GM23338 (cell line): ENCODE measurements around the gene ZNF322. TPM values are rescaled to one million over a fixed set of nuclear protein-coding genes. Genes with fewer than 3 reads are reported as not detected.

Experiments
- ATAC-seq: fragments of 200-7000 bp; cut with Tn5 transposase; 3 replicates; pipeline ENCODE4 v1.9.1; 2020
- DNase-seq: peaks from one replicate; pipeline ENCODE4 v3.0.0-alpha.2; 2015; ENCODE audit warnings: low spot score
- H2AFZ ChIP-seq: fragments of 200-600 bp; sonication (generic); 2 replicates; pipeline ENCODE4 v1.8.0; 2016; ENCODE audit warnings: antibody characterized with exemption, mild to moderate bottlenecking, moderate library complexity
- H3F3A ChIP-seq: fragments of 200-600 bp; sonication (generic); replicated peaks from 2 replicates; pipeline ENCODE4 v1.8.0; 2017; ENCODE audit warnings: antibody characterized with exemption, mixed run types, low read depth
- H3K27ac ChIP-seq: fragments of 200-600 bp; sonication (generic); 2 replicates; pipeline ENCODE4 v1.6.1; 2016; ENCODE audit warnings: low read depth
- H3K27me3 ChIP-seq: fragments of 200-600 bp; sonication (generic); 2 replicates; pipeline ENCODE4 v1.8.0; 2016; ENCODE audit warnings: mild to moderate bottlenecking, mixed run types, moderate library complexity; ENCODE audit not compliant: insufficient read depth
- H3K36me3 ChIP-seq: fragments of 200-600 bp; sonication (generic); 2 replicates; pipeline ENCODE4 v1.8.0; 2016; ENCODE audit warnings: mild to moderate bottlenecking; ENCODE audit not compliant: insufficient read depth
- H3K4me1 ChIP-seq: fragments of 200-600 bp; sonication (generic); 2 replicates; pipeline ENCODE4 v1.8.0; 2016; ENCODE audit warnings: mild to moderate bottlenecking, moderate library complexity; ENCODE audit not compliant: insufficient read depth
- H3K4me2 ChIP-seq: fragments of 200-600 bp; sonication (generic); 2 replicates; pipeline ENCODE4 v1.7.1; 2017; ENCODE audit warnings: mixed run types
- H3K4me3 ChIP-seq: fragments of 200-600 bp; sonication (generic); 2 replicates; pipeline ENCODE4 v1.6.1; 2016; ENCODE audit warnings: mixed run types
- H3K79me2 ChIP-seq: fragments of 200-600 bp; sonication (generic); replicated peaks from 2 replicates; pipeline ENCODE4 v1.8.0; 2017; ENCODE audit warnings: mild to moderate bottlenecking; ENCODE audit not compliant: insufficient read depth
- H3K9me2 ChIP-seq: fragments of 200-600 bp; sonication (generic); 2 replicates; pipeline ENCODE4 v1.8.0; 2017; ENCODE audit not compliant: insufficient read depth
- H4K20me1 ChIP-seq: fragments of 200-600 bp; sonication (generic); replicated peaks from 2 replicates; pipeline ENCODE4 v1.8.0; 2017; ENCODE audit warnings: mild to moderate bottlenecking; ENCODE audit not compliant: insufficient read depth
- H3K27ac Mint-ChIP-seq: 2 replicates; pipeline ENCODE4 v1.8.0; 2020; ENCODE audit warnings: inconsistent platforms, mild to moderate bottlenecking, moderate library complexity, mixed read lengths
- H3K27me3 Mint-ChIP-seq: 3 replicates; pipeline ENCODE4 v1.8.0; 2022; ENCODE audit warnings: low read depth, mild to moderate bottlenecking, moderate library complexity, mixed read lengths, inconsistent platforms; ENCODE audit not compliant: insufficient read depth, poor library complexity
- H3K36me3 Mint-ChIP-seq: 3 replicates; pipeline ENCODE4 v1.8.0; 2021; ENCODE audit warnings: low read depth, mild to moderate bottlenecking, inconsistent platforms, moderate library complexity, mixed read lengths
- H3K4me1 Mint-ChIP-seq: 3 replicates; pipeline ENCODE4 v1.8.0; 2020; ENCODE audit warnings: mild to moderate bottlenecking, inconsistent platforms, mixed read lengths
- H3K4me3 Mint-ChIP-seq: 3 replicates; pipeline ENCODE4 v1.8.0; 2021; ENCODE audit warnings: moderate library complexity, mild to moderate bottlenecking, inconsistent platforms, mixed read lengths
- H3K9me3 Mint-ChIP-seq: 3 replicates; pipeline ENCODE4 v1.8.0; 2020; ENCODE audit warnings: moderate library complexity, mild to moderate bottlenecking, inconsistent platforms, mixed read lengths
- CTCF ChIP-seq, 2 experiments: fragments of 200-600 bp in 1 of 2; sonication (generic) in 1 of 2; conservative IDR thresholded peaks; 2 replicates each; pipeline versions ENCODE4 v1.5.1 to v1.6.1; 2016 to 2017; ENCODE audit warnings: antibody characterized with exemption in 2 of 2, low read depth in 2 of 2, mild to moderate bottlenecking in 2 of 2, moderate library complexity in 1 of 2
- ETS1 ChIP-seq: IDR thresholded peaks from 2 replicates; pipeline ENCODE4 v1.6.1; 2016; ENCODE audit warnings: antibody characterized with exemption
- JUNB ChIP-seq: IDR thresholded peaks from one replicate; pipeline ENCODE4 v1.6.1; 2016; ENCODE audit warnings: antibody characterized with exemption; ENCODE audit not compliant: unreplicated experiment
- NANOG ChIP-seq: IDR thresholded peaks from 2 replicates; pipeline ENCODE4 v1.6.1; 2016; ENCODE audit warnings: antibody characterized with exemption, borderline replicate concordance
- POLR2AphosphoS5 ChIP-seq: IDR thresholded peaks from 2 replicates; pipeline ENCODE4 v1.6.1; 2016; ENCODE audit warnings: antibody characterized with exemption, low read depth
- REST ChIP-seq: IDR thresholded peaks from one replicate; pipeline ENCODE4 v1.6.1; 2018; ENCODE audit warnings: antibody characterized with exemption; ENCODE audit not compliant: unreplicated experiment
- ZNF114 ChIP-seq: fragments of 250-450 bp; sonication (Bioruptor Pico); IDR thresholded peaks from 2 replicates; pipeline ENCODE4 v1.5.0; 2020; ENCODE audit warnings: mild to moderate bottlenecking, moderate library complexity
- ZNF462 ChIP-seq: fragments of 250-450 bp; sonication (Bioruptor Pico); IDR thresholded peaks from 2 replicates; pipeline ENCODE4 v1.5.0; 2020; ENCODE audit warnings: mild to moderate bottlenecking, moderate library complexity
- polyA plus RNA-seq: library from polyadenylated mRNA; unstranded; fragments of >200 nt; fragmentation: Nextera tagmentation; extraction: Ambion mirVana; gene quantifications from 2 replicates; pipeline ENCODE4 v1.2.1, GENCODE V29; 2016
- total RNA-seq: library from RNA; depleted of rRNA; stranded (reverse); fragments of >200 nt; shearing (Covaris generic); gene quantifications from 2 replicates; pipeline ENCODE4 v1.2.3, GENCODE V29; 2014

ZNF322 gene
- total and polyA plus RNA-seq, 2 experiments from 2014 or later, result 43.3 to 61.0 TPM

GRCh38 chr6:26640806-26641205, 18.7 kb downstream of the ZNF322 start:
- TF ChIP-seq NANOG, result no peak
- TF ChIP-seq JUNB, result no peak
- no peak for TF ChIP-seq ZNF462
- TF ChIP-seq CTCF (conservative IDR thresholded peaks at IDR 0.05; ENCODE audit: low read depth in 2 of 2), result no peak
- no peak for TF ChIP-seq ZNF114
- TF ChIP-seq REST, result no peak
- no peak for TF ChIP-seq ETS1
- no peak for TF ChIP-seq POLR2AphosphoS5
- no peak overlapping the region for H3K27ac Mint-ChIP-seq
- peaks cover 1% of the 10 kb centered on the region for H3K27me3 Mint-ChIP-seq
- no peak for ATAC-seq
- H3K4me1 ChIP-seq, result no peaks in the 10 kb centered on the region
- H3K27me3 ChIP-seq, result no peaks in the 10 kb centered on the region
- no peaks in the 10 kb centered on the region for H3F3A ChIP-seq
- no peaks in the 10 kb centered on the region for H3K4me1 Mint-ChIP-seq
- H3K4me3 ChIP-seq, result no peak overlapping the region
- peaks cover 14% of the 10 kb centered on the region; the same call in 2 of the 3 replicates for H3K9me3 Mint-ChIP-seq
- H3K36me3 Mint-ChIP-seq, result peaks cover 58% of the 10 kb centered on the region
- no peaks in the 10 kb centered on the region for H3K9me2 ChIP-seq
- H3K4me2 ChIP-seq, result no peak overlapping the region
- peaks cover 32% of the 10 kb centered on the region for H3K36me3 ChIP-seq
- no peak overlapping the region for H2AFZ ChIP-seq
- DNase-seq, result no peak
- H3K79me2 ChIP-seq, result peaks cover 17% of the 10 kb centered on the region
- H3K27ac ChIP-seq, result no peak overlapping the region
- no peak overlapping the region for H3K4me3 Mint-ChIP-seq
- peaks cover 5% of the 10 kb centered on the region; the same call in 1 of the 2 replicates for H4K20me1 ChIP-seq
